CD4-positive, alpha-beta T cell treated with Interleukin-17A for 4 hours (primary cell): ENCODE data around the gene LMNA.
A peak's percentile ranks its signal among the peaks of the same experiment; 100 is the strongest.

ENCODE experiments used
- DNase-seq: peaks from one replicate; pipeline ENCODE4 v3.0.0-alpha.2; 2020; ENCODE audit warnings: mixed read lengths

Gene LMNA

DNA sequence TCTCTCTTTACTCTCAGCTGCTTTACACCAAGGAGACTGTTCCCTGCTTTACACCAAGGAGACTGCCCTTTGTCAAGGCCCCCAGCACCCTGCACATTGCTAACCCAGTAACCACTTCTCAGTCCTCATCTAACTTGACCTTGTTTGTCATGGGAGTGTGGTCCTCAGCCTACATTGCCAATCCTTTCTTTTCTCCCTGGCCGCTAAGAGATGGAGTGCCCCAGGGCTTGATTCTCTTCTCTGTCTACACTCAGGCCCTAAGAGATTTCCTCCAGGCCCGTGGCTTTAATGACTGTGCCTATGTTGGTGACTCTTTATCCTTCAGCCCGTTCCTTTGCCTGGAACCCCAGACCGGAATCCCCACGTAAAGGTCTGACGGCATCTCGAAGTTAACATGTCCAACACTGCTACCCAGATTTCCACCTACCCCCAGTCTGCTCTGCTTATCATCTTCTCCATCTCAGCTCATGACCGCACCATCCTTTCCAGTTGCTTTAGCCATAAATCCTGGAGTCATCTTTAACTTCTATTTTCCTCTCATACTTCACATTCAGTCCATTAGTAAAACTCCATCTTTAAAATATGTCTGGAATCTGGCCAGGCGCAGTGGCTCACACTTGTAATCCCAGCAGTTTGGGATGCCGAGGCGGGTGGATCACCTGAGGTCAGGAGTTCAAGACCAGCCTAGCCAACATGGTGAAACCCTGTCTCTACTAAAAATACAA, 29.4 kb downstream of the LMNA start:
- DNase-seq = no peak

DNA sequence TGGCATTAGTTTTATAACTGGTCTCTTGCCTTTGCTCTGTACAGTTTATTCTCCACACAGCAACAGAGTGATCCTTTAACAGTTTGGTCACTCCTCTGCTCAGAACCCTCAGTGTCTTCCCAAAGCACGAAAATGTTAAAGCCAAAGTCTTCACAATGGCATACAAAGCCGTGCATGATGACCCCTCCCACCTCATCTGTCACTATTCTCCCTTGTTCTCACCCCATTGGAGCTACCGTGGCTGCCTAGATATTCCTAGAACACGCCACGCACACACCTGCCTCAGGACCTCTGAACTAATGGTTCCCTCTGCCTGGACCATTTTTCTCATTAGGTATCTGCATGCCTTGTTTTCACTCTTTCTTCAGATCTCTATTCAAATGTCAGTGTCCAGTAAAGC, 30.2 kb downstream of the LMNA start:
- no peak for DNase-seq

DNA sequence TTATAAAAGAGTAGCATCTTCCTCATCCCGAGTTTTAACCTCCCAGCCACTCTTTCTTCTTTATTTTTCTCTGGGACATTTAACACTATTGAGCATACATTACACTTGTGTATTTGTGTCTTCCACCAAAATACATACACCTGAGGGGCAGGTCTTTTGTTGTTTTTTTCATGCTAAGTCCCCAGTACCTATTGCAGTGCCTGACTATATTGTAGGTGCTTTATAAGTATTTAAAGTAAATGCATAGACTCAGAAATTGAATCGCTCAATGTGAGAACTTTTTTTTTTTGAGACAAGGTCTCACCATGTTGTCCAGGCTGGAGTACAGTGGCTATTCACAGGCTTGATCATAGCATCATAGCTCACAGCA, 31.1 kb downstream of the LMNA start:
- no peak for DNase-seq

DNA sequence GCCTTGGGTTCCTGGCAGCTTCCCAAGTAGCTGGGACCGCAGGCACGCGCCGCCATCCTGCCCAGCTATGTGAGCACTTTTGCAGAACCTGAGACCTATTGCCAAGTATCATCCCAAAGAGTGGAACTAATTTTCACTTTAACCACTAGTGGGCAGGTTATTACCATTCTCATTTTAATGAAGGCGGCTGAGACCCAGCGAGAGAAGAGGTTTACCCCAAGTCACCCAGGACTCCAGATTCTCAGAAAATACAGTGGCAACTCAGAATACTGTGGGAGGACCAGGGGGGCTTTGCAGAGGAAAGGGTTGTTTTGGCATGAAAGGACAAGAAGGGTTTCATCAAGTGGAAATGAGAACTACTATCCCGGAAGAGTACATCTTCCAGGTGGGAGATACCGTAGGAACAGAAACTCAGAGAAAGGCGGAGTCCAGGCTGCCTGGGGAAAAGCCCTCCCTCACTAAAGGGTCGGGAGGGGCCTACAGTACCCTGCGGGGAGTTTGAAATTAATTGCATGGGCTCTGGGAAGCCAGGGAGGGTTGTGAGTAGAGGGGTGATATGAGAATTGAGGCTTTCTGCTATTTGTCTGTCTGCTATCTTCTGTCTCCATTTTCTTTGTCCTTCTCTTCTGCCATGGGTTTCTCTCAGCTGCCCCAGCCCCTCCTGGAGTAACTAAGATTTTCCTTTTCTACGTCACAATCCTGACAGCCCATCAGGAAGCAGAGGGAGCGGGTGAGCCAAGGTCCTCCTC, 31.7 kb downstream of the LMNA start:
- DNase-seq = peak; percentile 58

DNA sequence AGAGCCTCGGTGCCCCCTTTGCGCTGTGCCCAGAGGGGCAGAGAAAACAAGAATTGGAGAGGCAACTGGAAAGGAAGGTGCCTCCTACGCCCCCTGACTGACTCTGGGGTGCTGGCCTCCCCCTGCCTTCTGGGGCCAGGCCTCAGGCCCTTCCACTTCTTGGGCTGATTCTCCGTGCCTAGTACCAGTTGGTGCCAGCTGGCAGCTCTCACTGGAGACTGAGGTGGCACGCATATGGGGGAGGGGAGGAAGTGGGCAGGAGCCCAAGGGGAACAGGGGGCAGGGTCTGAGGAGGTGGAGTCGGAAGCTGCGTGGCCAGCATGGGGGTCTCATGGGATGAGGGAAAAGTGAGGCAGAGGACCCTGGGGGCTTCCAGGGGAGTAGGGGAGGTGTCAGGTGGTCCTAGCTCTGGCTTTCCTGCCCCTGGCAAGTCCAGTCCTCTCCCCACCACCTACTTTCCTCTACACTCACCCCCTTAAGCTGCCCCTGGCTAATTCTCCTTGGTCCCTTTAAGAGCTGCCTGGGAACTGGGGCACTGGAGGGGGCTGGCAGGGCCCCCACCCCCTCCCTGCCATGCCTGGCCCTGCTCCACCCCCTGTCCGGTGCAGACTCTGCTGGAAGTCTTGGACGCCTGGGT, 32.4 kb downstream of the LMNA start:
- no peak for DNase-seq

DNA sequence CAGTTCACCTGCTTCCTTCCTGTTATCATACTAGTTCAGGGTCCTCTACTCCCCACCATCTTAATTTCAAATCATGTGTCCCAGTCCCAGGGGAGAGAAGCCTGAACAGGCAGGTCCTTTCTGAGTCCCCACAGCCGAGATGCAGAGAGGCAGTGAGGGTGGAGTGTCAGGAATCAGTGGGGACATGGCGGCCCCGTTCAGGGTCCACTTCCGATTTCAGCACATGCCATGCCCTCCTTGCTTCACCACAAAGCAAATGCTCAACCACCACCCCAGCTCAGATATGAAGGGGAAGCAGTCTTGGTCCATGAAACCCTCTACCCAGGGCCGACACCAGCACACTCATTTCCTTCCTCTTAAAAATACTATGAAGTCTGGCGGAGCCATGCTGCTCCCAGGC, 33.7 kb downstream of the LMNA start:
- DNase-seq = no peak

DNA sequence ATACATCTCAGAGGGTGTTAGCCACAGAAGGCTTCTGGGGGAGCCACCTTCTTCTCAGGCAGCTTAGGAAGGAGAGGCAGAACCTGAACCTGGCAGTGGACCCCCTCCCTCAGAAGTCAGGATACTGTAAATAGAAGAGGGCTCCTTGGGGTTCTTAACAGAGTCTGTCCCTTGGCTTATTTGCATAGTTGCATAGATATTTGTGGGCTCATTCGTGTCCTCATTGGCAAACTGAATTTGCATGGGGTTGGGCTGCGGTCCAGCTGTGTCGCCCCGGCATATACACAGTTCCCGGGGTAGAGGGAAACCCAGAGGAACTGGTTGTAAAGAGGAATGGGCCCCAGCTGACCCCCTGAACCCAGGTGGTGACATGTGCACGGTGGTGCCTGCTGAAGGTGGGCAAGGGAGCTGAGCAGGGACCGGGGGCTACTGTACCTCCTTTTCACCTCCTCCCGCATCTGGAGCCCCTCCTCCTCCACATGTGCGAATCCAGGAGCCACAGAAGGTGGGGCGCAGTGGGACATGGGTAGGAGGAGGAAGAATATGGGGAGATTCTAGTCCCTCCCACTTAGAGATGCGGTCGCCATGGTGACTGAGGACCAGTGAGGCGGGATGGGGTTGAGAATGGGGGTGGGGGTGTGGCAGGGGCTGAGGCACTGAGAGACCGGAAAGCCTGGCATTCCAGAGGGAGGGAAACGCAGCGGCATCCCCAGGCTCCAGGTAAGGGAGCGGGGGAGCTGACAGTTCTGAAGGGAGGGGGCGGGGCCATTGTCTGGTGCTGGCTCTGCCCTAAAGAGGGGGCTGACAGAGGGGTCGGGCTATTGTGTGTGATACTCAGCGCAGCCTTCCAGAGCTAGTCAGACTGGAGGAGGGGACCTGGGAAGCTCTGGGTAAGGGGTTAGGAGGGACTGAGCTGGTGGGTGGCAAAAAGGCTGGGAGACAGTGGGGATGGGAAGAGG, 35.1 kb downstream of the LMNA start:
- DNase-seq = no peak

DNA sequence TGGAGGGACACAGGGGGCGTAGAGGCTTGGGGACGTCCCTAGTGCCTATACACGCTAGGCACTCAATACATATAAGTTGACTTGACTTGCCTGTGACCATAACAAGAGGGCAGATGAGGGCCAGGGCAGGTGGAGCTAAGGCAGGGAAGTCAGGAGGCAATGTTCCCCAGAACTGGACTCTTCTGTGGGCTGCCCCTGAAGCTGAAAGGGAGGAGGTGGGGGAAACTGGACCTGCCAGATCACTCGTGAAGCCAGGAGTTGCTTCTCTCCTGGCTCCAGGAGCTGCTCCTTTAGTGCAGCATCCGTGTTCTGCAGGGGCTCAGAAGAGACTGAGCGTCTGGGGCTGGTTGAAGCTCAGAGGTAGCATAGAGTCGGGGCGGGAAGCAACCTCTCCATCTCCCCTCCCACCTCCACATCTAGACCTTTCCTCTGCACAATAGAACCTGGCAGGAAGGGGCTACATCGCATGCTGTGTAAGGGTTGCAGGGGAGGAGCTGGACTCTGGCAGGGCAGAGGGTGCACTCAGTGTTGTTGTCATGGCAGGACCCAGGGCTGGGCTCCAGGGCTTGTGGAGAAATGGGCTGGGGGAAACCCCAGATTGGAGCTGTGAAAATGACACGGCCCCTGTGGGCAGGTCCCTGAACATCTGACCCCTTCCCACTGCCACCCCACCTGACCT, 36.0 kb downstream of the LMNA start:
- no peak for DNase-seq

DNA sequence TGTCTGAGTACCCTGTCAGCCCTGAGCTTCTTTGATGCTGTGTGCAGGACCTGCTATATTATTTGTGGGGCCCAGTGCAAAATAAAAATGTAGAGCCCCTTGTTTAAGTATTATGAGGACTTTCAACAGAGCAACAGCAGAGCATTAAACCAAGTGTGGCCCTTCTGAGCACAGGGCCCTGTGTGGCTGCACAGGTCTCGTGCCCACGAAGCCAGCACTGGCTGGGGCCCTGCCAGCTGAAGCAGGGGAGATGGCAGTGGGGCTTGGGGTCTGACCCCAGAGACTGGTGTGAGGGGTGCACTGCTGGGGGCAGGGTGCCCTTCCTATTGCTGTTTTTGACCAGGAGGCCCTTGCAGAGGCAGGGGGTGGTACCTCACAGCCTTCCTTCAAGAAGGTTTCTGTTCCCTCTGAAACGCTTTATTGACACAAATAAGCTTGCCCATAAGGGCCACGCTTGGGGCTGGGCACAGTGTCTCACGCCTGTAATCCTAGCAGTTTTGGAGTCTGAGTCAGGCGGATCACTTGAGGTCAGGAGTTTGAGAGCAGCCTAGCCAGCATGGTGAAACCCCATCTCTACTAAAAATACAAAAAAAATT, 36.7 kb downstream of the LMNA start:
- no peak for DNase-seq

DNA sequence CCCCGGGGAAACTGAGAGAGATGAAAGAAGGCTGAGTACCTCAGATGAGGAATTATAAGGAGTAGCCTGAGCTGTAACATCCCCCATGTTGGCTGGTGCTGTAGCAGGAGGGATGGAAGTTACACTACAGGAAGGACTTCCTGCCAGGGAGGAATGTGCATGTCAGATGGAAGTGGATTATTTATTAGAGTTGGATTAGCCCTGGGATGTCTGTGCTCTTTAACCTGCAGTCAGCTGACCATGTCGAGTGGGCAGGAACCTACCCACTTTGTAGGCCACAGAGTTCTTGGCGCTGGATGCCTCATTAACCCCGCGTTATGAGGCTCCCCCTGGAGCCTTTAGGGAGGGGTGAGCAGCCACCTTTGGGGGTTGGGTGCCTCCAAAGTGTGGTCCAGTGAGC, 38.1 kb downstream of the LMNA start:
- DNase-seq = no peak

DNA sequence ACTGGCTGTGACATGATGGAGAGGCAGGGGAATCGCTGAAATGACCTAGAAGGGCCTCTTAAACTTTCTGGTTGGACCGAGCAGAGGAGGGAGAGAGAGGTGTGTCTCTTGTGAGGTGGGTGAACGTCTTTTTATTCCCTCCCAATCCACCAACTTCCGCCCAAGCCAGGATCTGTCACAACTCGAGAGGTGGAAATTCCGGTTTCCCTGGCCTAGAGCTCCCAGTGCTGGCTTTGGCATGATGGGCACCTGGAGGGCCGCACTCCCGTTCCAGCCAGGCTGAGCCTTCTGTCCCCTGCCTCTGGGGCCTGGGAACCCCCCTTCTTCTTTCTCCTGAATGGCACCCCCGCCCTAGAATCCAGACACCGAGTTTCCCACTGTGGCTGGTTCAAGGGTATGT, 38.9 kb downstream of the LMNA start, which contains the start of gene SEMA4A:
Gene SEMA4A (plus strand): TSS at position 224 of the 400 bp plus-strand sequence. CDS start 994 bp downstream, outside the sequence.
- DNase-seq = no peak

DNA sequence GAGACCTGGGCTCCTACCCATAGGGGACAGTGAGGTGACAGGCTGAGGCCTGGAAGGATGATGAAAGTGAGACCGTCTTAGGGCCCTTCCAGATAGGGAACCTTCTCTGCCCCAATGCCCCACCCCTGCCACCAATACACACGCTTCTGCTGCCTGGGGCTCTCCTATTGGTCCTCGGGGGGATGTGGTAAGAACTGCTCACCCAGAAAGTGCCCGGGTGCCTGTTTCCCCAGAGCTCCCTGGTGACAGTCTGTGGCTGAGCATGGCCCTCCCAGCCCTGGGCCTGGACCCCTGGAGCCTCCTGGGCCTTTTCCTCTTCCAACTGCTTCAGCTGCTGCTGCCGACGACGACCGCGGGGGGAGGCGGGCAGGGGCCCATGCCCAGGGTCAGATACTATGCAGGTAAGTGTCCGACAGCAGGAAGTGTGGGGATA, 39.8 kb downstream of the LMNA start:
- DNase-seq = peak; percentile 15

DNA sequence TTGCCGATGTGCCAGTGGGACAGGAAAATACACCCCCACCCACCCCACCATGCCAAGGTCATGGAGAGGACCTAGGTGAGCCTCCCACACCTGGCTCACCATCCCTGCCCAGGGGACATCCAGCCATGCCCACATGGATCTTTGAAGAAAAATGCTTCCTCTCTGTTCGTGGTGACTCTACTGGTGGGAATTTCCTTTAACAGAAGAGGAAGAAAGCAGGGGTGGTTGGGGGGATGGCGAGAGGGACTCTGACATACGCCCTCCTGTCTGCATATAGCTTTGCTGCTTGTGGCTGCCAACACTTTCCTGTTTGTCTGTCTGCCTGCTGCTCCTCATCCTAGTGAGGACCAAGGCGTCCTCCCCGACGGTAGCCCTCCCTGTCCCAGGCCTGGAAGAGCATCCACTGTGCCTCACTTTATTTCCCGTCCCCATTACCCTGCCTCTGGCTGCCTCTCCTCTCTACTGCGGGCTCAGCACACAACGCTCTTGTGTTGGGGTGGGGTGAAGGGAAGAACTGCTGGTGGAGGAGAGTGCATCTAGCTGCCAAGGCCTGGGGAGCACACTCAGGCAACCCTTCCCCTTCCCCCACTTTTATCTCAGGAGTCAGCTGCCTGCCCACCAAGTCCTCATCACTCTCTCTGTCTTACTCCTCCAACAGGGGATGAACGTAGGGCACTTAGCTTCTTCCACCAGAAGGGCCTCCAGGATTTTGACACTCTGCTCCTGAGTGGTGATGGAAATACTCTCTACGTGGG, 41.4 kb downstream of the LMNA start:
- no peak for DNase-seq

DNA sequence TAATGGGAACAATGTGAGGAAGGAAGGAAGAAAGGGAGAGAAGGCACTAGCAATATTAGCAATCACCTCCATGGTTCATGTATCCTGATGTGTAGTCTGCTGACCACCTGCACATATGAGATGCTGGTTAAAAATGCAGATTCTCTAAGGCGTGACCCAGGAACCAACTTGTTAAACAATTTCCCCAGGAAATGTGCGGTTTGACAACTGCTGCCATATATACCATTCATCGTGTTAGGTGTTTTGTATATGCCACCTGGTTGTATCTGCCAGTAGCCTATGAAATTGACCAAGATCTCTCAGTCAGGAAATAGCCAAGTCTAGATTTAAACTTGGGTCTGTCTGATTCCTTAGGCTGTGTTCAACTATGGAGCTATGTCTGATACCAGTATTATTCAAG, 43.0 kb downstream of the LMNA start:
- DNase-seq = no peak

DNA sequence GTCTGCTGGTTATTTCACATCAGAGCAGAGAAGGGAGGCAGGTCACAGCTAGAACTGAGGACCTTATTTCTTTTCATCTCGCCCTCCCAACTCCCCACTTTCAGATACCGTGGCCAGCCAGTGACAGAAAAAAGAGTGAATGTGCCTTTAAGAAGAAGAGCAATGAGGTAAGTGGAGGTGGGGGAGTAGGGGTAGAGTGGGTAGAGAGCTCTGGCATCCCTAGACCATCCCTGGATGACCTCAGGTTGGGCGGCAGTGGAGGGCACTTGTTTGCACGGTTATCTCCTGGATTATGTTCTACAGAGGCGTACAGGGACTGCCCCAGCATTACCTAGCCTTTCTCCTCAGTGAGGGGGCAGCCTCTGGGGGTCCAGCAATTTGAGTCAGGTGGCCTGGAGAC, 43.5 kb downstream of the LMNA start:
- no peak for DNase-seq

DNA sequence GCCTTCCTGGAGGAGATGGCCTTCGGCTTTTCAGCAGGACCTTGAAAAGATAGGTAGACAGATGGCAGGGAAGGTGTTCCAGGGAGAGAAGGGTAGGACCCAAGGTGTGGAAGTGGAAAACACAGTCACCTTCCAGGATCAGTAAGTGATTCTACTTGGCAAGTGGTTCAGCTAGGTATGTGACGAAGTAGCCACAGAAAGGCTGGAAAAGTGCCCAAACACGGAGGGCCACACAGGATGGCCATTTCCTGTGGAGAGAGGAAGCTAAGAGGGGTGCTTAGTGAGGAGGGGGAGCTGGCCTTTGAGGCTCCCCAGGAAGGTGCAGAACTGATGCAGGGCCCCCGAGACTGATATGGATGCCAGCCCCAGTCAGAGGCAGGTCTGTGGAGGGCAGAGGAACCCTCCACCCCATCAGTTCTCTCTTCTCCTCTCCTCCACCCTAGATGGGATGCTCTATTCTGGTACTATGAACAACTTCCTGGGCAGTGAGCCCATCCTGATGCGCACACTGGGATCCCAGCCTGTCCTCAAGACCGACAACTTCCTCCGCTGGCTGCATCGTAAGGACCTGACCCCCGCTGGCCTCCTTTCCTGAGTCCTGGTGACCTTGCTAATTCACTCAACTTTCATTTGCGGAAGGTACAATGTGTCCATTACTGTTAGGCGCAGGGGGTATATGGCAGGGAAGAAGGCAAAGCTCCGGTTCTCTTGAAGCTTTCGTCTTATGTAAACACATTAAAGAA, 45.7 kb downstream of the LMNA start:
- DNase-seq = no peak

DNA sequence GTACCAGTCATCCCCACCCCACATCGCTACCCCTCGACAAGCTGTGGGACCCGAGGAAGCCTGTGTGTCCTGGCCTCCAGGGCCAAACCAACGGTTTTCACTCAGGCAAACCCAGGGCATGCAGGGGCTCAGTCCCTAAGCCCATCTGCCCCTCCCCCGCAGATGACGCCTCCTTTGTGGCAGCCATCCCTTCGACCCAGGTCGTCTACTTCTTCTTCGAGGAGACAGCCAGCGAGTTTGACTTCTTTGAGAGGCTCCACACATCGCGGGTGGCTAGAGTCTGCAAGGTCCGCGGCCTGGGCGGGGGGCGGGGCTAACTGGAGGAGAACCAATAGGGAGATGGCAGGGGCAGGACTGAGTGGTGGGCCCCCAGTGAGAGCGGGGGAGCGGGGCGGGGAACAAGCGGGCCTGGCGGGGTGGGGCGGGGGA, 46.2 kb downstream of the LMNA start:
- peak; percentile 82 for DNase-seq

DNA sequence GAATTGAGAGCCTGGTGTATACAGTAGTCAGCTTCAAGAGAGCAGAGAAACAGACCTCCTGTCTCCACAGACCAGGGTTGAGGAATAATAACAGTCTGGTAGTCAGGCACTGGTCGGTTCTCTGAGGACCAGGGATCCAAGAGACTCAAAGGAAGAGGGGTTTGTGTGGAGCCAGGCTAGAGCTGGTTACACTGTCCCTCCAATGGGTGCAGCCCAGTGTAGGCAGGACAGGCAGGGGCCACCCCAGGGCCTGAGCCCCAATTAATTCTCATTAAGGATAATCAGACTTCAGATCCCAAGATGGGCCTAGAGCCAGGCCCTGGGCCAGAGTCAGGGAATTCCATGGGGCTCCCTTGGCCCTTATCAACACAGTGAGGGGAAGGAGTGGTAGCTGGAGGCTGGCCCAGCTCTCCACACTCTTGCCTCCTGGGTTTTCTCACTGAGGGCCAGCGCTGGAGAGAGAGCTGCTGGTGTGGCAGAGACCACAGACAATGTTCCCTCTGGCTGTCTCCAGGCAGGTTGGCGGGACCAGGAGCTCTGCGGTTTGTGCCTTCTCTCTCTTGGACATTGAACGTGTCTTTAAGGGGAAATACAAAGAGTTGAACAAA, 48.0 kb downstream of the LMNA start:
- no peak for DNase-seq

DNA sequence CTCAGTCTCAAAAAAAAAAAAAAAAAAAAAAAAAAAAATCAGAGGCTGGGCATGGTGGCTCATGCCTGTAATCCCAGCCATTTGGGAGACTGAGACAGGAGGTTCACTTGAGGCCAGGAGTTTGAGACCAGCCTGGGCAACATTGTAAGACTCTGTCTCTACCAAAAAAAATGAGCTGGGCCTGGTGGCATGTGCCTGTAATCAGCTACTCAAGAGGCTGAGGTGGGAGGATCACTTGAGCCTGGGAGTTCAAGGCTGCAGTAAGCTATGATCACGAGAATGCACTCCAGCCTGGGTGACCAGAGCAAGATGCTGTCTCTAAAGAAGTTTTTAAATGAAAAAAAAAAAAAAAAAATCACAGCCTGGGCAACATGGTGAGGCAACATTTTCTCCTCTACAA, 49.2 kb downstream of the LMNA start:
- no peak for DNase-seq
